WI38 (cell line): ENCODE data around the gene SP2.

ENCODE experiments used
- H3K4me3 ChIP-seq: 2 replicates; pipeline ENCODE4 v1.5.1; 2011; ENCODE audit warnings: low read depth, mild to moderate bottlenecking, control low read depth, low read length
- CTCF ChIP-seq: IDR thresholded peaks from 2 replicates; pipeline ENCODE4 v1.5.1; 2012; ENCODE audit warnings: low read depth, mild to moderate bottlenecking, control low read depth, low read length

The SP2 gene

GRCh38 chr17:47896672-47897490, 845 bp downstream of the SP2 start:
- peak overlapping the region; percentile 96 for H3K4me3 ChIP-seq
- TF ChIP-seq CTCF = no peak

- peak overlapping the region; percentile 96 for H3K4me3 ChIP-seq
- no peak for TF ChIP-seq CTCF
Observed at GRCh38 chr17:47897561-47897960, 1.5 kb downstream of the SP2 start.

- H3K4me3 ChIP-seq = no peak overlapping the region
Observed at GRCh38 chr17:47898241-47898640, 2.2 kb downstream of the SP2 start.

GRCh38 chr17:47899643-47900042, 3.6 kb downstream of the SP2 start:
- TF ChIP-seq CTCF = no peak

More at GRCh38 chr17:47898241-47898640, 2.2 kb downstream of the SP2 start:
- TF ChIP-seq CTCF = no peak

GRCh38 chr17:47901423-47901822, 5.4 kb downstream of the SP2 start:
- TF ChIP-seq CTCF = no peak
- no peak overlapping the region for H3K4me3 ChIP-seq

More at GRCh38 chr17:47899643-47900042, 3.6 kb downstream of the SP2 start:
- no peak overlapping the region for H3K4me3 ChIP-seq

- no peak for TF ChIP-seq CTCF
- no peak overlapping the region for H3K4me3 ChIP-seq
Observed at GRCh38 chr17:47902039-47902744, 6.2 kb downstream of the SP2 start.

- H3K4me3 ChIP-seq = no peak overlapping the region
- no peak for TF ChIP-seq CTCF
Observed at GRCh38 chr17:47905221-47905733, 9.2 kb downstream of the SP2 start.
